ENCODE data around the gene EIF5.
A peak's percentile ranks its signal among the peaks of the same experiment; 100 is the strongest.

EIF5 gene

GRCh38 chr14:103315351-103315911, 18.6 kb upstream of the EIF5 start:
- peak; percentile 54 for DNase-seq (ENCODE audit: low read depth)
- TF ChIP-seq, protein P1, sequence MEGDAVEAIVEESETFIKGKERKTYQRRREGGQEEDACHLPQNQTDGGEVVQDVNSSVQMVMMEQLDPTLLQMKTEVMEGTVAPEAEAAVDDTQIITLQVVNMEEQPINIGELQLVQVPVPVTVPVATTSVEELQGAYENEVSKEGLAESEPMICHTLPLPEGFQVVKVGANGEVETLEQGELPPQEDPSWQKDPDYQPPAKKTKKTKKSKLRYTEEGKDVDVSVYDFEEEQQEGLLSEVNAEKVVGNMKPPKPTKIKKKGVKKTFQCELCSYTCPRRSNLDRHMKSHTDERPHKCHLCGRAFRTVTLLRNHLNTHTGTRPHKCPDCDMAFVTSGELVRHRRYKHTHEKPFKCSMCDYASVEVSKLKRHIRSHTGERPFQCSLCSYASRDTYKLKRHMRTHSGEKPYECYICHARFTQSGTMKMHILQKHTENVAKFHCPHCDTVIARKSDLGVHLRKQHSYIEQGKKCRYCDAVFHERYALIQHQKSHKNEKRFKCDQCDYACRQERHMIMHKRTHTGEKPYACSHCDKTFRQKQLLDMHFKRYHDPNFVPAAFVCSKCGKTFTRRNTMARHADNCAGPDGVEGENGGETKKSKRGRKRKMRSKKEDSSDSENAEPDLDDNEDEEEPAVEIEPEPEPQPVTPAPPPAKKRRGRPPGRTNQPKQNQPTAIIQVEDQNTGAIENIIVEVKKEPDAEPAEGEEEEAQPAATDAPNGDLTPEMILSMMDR (conservative IDR thresholded peaks at IDR 0.05; ENCODE audit: control insufficient read depth, insufficient read depth, low read depth, low read length) = no peak
- no peak overlapping the region for H3K4me3 ChIP-seq (ENCODE audit: control insufficient read depth, low read depth, low read length)

DNA sequence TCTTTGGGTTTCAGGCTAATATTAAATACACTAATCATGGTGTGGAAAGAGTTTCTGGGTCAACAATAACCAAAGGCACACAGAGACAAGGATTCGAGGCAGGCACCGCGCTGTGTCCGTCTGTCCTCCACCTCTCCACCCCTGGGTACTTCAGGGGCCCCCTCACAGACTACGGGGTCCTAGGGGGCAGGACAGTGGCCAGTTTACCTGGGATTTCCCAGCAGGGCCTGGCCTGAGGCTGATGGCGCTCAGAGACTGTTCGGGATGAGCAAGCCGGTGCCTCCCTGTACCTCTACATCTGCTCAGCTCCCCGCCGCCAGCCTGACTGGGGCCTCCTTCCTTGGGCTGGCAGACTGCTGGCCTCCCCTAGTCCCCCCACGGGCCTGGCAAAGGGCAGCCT, 18.1 kb upstream of the EIF5 start:
- TF ChIP-seq, protein P1 (conservative IDR thresholded peaks at IDR 0.05; ENCODE audit: control insufficient read depth, insufficient read depth, low read depth, low read length) = no peak
- no peak for DNase-seq (ENCODE audit: low read depth)
- H3K4me3 ChIP-seq (ENCODE audit: control insufficient read depth, low read depth, low read length) = no peak overlapping the region

DNA sequence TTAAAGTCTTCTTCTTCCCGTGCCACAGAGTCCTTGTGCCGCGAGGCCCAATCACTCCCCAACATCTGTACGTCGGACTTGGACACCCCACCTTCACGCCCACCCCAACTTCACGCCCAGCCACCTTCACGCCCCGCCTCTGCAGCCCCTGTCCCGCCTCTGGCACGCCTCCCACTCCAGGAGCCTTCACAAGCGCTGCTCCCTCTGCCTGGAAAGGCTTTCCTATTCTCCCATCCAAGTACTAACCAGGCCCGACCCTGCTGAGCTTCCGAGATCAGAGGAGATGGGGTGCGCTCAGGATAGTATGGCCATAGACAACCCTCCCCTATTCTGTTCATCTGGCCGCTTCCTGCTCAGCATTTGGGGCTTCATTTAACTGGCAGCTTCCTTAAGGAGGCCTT, 17.3 kb upstream of the EIF5 start:
- TF ChIP-seq, protein P1 (conservative IDR thresholded peaks at IDR 0.05; ENCODE audit: control insufficient read depth, insufficient read depth, low read depth, low read length) = no peak

DNA sequence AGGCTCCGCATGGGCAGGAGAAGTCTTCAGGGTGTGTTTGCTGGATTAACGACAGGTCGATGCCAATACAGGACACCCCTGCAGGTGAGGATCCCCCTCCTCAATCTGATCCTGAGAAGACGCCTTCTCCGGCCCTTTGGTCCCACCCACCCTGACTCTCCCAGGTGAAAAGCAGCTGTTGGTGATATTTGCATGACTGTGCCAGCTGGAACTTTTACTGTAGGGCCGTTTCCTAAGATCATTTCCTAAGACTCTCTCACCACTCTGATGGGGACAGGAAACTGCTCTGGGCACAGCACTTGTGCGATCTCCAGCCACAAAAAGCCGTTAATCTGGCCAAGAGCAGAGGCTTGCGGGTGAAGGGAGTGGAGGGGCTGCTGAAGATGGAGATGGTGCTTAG, 16.8 kb upstream of the EIF5 start:
- TF ChIP-seq, protein P1 (conservative IDR thresholded peaks at IDR 0.05; ENCODE audit: control insufficient read depth, insufficient read depth, low read depth, low read length) = no peak
- DNase-seq (ENCODE audit: low read depth) = no peak
- no peak overlapping the region for H3K4me3 ChIP-seq (ENCODE audit: control insufficient read depth, low read depth, low read length)

More for the DNA sequence above, 17.3 kb upstream of the EIF5 start:
- no peak overlapping the region for H3K4me3 ChIP-seq (ENCODE audit: control insufficient read depth, low read depth, low read length)
- DNase-seq (ENCODE audit: low read depth) = no peak

GRCh38 chr14:103317976-103318580, 16.0 kb upstream of the EIF5 start:
- H3K4me3 ChIP-seq (ENCODE audit: control insufficient read depth, low read depth, low read length) = no peak overlapping the region
- no peak for DNase-seq (ENCODE audit: low read depth)
- TF ChIP-seq, protein P1 (conservative IDR thresholded peaks at IDR 0.05; ENCODE audit: control insufficient read depth, insufficient read depth, low read depth, low read length) = no peak

- no peak overlapping the region for H3K4me3 ChIP-seq (ENCODE audit: control insufficient read depth, low read depth, low read length)
- TF ChIP-seq, protein P1 (conservative IDR thresholded peaks at IDR 0.05; ENCODE audit: control insufficient read depth, insufficient read depth, low read depth, low read length) = no peak
- DNase-seq (ENCODE audit: low read depth) = no peak
Measured at GRCh38 chr14:103318750-103319419, 15.2 kb upstream of the EIF5 start.

Measured in fibroblast of mammary gland (primary cell).